Esophagus squamous epithelium (tissue), 5 donors: Measurements from ENCODE around the gene NAGLU. TPM values are rescaled to one million over a fixed set of nuclear protein-coding genes. Genes with fewer than 3 reads are reported as not detected.

Experiments used
- DNase-seq: peaks from one replicate; lab custom pipeline; 2025; lab: John Stamatoyannopoulos, UW
- H3K27ac ChIP-seq, 4 donors: fragments of 200-600 bp; sonication (generic); one replicate each; pipeline ENCODE4 v1.5.1; 2016 to 2019; ENCODE audit warnings: mild to moderate bottlenecking in 1 of 4
- H3K27me3 ChIP-seq, 4 donors: fragments of 200-600 bp; sonication (generic); 1 replicate in 3 of 4; 2 replicates in 1 of 4; pipeline versions ENCODE4 v1.5.1 to v1.6.0; 2017 to 2021; ENCODE audit warnings: antibody characterized with exemption in 1 of 4
- H3K36me3 ChIP-seq, 3 donors: fragments of 200-600 bp; sonication (generic); one replicate each; pipeline ENCODE4 v1.5.1; 2016 to 2019
- H3K4me1 ChIP-seq, 3 donors: fragments of 200-600 bp; sonication (generic); one replicate each; pipeline ENCODE4 v1.5.1; 2017 to 2019
- H3K4me3 ChIP-seq, 4 donors: fragments of 200-600 bp; sonication (generic); 1 replicate in 3 of 4; 2 replicates in 1 of 4; pipeline ENCODE4 v1.5.1; 2016 to 2019; ENCODE audit warnings: mild to moderate bottlenecking in 2 of 4, moderate library complexity in 1 of 4
- H3K9me3 ChIP-seq, 3 donors: fragments of 200-600 bp; sonication (generic); one replicate each; pipeline ENCODE4 v1.5.1; 2016 to 2019
- POLR2A ChIP-seq, 4 donors: fragments of 450-650 bp; IDR thresholded peaks; one replicate each; pipeline ENCODE4 v1.6.1; 2017; ENCODE audit warnings: antibody characterized with exemption in 4 of 4, mild to moderate bottlenecking in 4 of 4, moderate library complexity in 3 of 4
- WGBS, 2 donors: methylation state at CpG; one replicate each; pipeline ENCODE4 v1.1.5; 2018; 5-methylcytosine and 5-hydroxymethylcytosine counted together
- intact Hi-C: fragments of 100-400 bp; cut with DNase I; formaldehyde crosslinking; loops from one replicate; pipeline ENCODE4 v1.15.0; 2022
- total RNA-seq, 4 donors: library from RNA; depleted of rRNA; stranded (reverse); fragments of >200 nt; gene quantifications; one replicate each; pipeline ENCODE4 v1.1.0, GENCODE V29; 2016
- TF ChIP-seq, protein P1 (sequence below), 6 experiments: fragments of 450-650 bp in 4 of 6; fragments of 200-600 bp in 2 of 6; sonication (generic) in 2 of 6; IDR thresholded peaks; one replicate each; pipeline ENCODE4 v1.5.1; 2016 to 2019; ENCODE audit warnings: antibody characterized with exemption in 6 of 6, mild to moderate bottlenecking in 4 of 6, moderate library complexity in 4 of 6
- donor health status: DM: yes; HTN: yes; CAD: no.

NAGLU gene
- total RNA-seq, 4 donors from 2014 or later: 19.2 to 39.0 (median 26.5) TPM

DNA sequence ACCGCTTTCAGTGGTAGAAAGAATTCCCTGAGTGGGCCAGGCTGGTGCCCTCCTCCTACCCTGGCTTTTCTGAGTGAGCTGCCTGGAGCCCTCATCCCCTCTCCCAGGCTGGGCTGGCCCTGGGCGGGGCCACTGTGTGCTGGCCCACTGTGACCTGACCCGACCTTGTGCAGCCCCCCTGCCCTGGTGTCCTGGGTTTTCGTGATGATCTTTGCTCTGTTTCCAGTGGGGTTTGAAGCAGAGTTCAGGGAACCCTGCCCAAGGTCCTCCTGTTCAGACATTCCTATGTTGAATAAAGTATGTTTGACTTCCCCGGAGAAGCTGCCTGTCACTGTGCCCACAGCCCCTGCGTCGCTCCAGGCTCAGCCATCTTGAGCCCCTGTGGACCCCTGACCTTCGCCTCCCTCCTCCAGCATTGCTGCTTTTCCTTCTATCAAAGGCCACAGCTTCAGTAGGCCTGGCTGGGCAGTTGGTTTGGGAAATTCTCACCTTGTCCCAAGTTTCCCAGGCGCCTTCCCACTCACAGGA is 13.7 kb upstream of the NAGLU start:
- Histone ChIP-seq H3K4me1 (peaks cover 36 to 84% (median 64%) of the 10 kb centered on the region in 3 donors), H3K36me3 (peaks cover 0 to 25% (median 8%) of the 10 kb centered on the region in 3 donors), H3K9me3 (no peaks in the 10 kb centered on the region), H3K27ac (peak overlapping the region; percentile 79 to 97 (median 91)), H3K4me3 (no peak overlapping the region), H3K27me3 (no peaks in the 10 kb centered on the region)
- 87% methylated on average over 8 to 9 of the region's 9 CpGs for WGBS, 2 donors
- no peak for DNase-seq
- TF ChIP-seq, protein P1, sequence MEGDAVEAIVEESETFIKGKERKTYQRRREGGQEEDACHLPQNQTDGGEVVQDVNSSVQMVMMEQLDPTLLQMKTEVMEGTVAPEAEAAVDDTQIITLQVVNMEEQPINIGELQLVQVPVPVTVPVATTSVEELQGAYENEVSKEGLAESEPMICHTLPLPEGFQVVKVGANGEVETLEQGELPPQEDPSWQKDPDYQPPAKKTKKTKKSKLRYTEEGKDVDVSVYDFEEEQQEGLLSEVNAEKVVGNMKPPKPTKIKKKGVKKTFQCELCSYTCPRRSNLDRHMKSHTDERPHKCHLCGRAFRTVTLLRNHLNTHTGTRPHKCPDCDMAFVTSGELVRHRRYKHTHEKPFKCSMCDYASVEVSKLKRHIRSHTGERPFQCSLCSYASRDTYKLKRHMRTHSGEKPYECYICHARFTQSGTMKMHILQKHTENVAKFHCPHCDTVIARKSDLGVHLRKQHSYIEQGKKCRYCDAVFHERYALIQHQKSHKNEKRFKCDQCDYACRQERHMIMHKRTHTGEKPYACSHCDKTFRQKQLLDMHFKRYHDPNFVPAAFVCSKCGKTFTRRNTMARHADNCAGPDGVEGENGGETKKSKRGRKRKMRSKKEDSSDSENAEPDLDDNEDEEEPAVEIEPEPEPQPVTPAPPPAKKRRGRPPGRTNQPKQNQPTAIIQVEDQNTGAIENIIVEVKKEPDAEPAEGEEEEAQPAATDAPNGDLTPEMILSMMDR (IDR thresholded peaks at IDR 0.05): no peak
- no peak for TF ChIP-seq POLR2A (IDR thresholded peaks at IDR 0.05)
- intact Hi-C loops: no loop called here

DNA sequence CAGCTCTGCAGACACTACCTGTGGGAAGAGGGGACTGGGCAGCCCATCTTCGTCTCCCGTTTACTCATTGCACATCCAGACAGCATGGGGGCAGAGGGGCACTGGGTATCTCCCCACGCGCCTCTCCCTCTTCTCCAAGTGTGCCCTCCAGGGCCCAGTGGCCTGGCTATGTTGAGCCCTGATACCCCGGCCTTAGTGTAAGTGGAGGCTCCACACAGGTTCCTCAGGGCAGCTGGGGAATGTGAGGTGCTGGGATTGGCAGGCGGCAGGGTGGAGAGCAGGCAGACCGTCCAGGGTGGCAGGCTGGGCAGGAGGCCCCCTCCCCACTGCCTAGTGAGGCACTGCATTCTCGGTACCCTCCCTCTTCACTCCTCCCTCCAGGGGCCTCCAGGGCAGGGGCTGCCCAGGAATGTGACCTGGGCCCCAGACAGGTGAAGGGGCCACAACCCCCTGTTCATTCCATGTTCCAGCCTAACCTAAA is 13.2 kb upstream of the NAGLU start:
- Histone ChIP-seq H3K4me3 (no peak overlapping the region), H3K27ac (peak overlapping the region; percentile 79 to 97 (median 91)), H3K27me3 (no peaks in the 10 kb centered on the region), H3K9me3 (no peaks in the 10 kb centered on the region), H3K36me3 (peaks cover 0 to 25% (median 8%) of the 10 kb centered on the region in 3 donors), H3K4me1 (peaks cover 33 to 82% (median 59%) of the 10 kb centered on the region in 3 donors)
- no peak for DNase-seq
- TF ChIP-seq POLR2A (IDR thresholded peaks at IDR 0.05): no peak
- TF ChIP-seq, protein P1 (IDR thresholded peaks at IDR 0.05): no peak
- intact Hi-C loops: no loop called here
- 85 to 100% methylated on average over 4 of the region's 8 CpGs for WGBS, 2 donors

DNA sequence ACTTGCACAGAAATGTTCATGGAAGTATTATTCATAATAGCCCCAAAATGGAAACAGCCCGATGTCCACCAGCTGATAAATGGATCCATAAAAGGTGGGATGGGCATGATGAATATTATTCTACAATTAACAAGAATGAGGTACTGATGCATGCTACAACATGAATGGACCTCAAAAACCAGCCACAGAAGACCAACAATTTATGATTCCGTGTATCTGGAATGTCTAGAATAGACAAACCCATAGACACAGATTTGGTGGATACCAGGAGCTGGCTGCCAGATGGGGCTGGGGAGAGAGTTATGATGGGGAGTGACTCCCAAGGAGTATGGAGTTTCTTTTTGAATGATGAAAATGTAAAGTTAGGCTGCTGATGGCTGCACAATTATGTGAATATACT is 10.8 kb upstream of the NAGLU start:
- Histone ChIP-seq H3K4me3 (no peak overlapping the region), H3K9me3 (no peaks in the 10 kb centered on the region), H3K27me3 (no peaks in the 10 kb centered on the region), H3K27ac (peak overlapping the region in 2 of 4 donors; percentile 1 to 87), H3K36me3 (peaks cover 0 to 25% (median 8%) of the 10 kb centered on the region in 3 donors), H3K4me1 (peaks cover 12 to 73% (median 51%) of the 10 kb centered on the region in 3 donors)
- intact Hi-C loops: no loop called here
- DNase-seq: no peak
- TF ChIP-seq POLR2A (IDR thresholded peaks at IDR 0.05): no peak
- TF ChIP-seq, protein P1 (IDR thresholded peaks at IDR 0.05): no peak
- WGBS, 2 donors: 16 to 44% methylated on average over 2 of the region's 2 CpGs

DNA sequence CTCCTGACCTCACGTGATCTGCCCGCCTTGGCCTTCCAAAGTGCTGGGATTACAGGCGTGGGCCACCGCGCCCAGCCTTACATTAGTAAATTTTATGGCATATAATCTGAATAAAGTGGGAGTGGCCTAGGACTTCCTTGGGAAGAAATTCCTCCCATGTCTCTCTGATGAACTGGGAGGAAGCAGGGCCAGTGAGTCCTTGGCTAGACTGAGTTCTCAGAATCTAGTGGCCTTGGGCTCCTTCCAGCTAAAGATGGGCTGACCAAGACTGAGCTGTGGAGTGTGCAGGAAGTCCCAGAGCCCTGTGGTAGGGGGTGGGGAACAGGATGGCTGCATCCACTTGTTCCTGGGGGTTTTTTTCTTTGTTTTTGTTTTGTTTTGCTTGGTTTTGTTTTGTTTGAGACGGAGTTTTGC is 10.0 kb upstream of the NAGLU start:
- H3K4me1 ChIP-seq: peaks cover 8 to 73% (median 51%) of the 10 kb centered on the region in 3 donors
- no peak overlapping the region for H3K4me3 ChIP-seq
- H3K27ac ChIP-seq: peak overlapping the region in 3 of 4 donors; percentile 1 to 35 (median 29)
- WGBS, 2 donors: 35 to 38% methylated on average over 1 to 4 of the region's 6 CpGs
- no peaks in the 10 kb centered on the region for H3K27me3 ChIP-seq
- H3K36me3 ChIP-seq: peaks cover 0 to 23% (median 8%) of the 10 kb centered on the region in 3 donors
- TF ChIP-seq POLR2A (IDR thresholded peaks at IDR 0.05): no peak
- TF ChIP-seq, protein P1 (IDR thresholded peaks at IDR 0.05): no peak
- H3K9me3 ChIP-seq: no peaks in the 10 kb centered on the region
- intact Hi-C loops: no loop called here
- DNase-seq: no peak

DNA sequence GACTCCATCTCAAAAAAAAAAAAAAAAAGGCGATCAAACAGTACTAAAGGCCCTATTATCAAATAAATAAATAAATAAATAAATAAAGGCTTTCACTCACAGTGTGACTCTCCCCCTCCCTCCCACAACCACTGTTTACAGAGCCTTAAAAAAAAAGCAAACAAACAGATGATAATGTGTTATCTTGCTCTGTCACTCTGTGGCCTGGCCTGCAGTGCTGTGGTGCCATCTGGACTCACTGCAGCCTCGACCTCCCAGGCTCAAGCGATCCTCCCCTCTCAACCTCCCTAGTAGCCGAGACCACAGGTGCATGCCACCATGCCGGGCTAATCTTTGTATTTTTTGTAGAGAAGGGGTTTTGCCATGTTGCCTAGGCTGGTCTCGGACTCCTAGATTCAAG is 8.1 kb upstream of the NAGLU start:
- H3K9me3 ChIP-seq: no peaks in the 10 kb centered on the region
- 91 to 94% methylated on average over 6 of the region's 6 CpGs for WGBS, 2 donors
- no peak for DNase-seq
- no peak overlapping the region for H3K4me3 ChIP-seq
- H3K27ac ChIP-seq: no peak overlapping the region
- TF ChIP-seq POLR2A (IDR thresholded peaks at IDR 0.05): no peak
- TF ChIP-seq, protein P1 (IDR thresholded peaks at IDR 0.05): no peak
- peaks cover 0 to 4% (median 0%) of the 10 kb centered on the region in 3 donors for H3K36me3 ChIP-seq
- H3K4me1 ChIP-seq: peaks cover 14 to 70% (median 44%) of the 10 kb centered on the region in 3 donors
- no peaks in the 10 kb centered on the region for H3K27me3 ChIP-seq
- intact Hi-C loops: no loop called here
